ENCODE results near the gene AGO1. TPM values are rescaled to one million over a fixed set of nuclear protein-coding genes. Genes with fewer than 3 reads are reported as not detected.
A peak's percentile ranks its signal among the peaks of the same experiment; 100 is the strongest.

AGO1 gene
- total and polyA plus RNA-seq, 10 of the 15 experiments (the other 5 are each of a cell fraction or from before 2014, with no cell fraction given) = 1.8 to 24.0 (median 8.1) TPM

- no peak for TF ChIP-seq CEBPZ (IDR thresholded peaks at IDR 0.05; ENCODE audit: low read depth, low read length)
These were observed 49.2 kb downstream of the AGO1 start (continued) for GRCh38 chr1:35932158-35932636.

GRCh38 chr1:35932941-35933340 is 49.9 kb downstream of the AGO1 start:
- DNase-seq (ENCODE audit: low read depth, low spot score) (no peak), FAIRE-seq (no peak), ATAC-seq (no peak)
- TF ChIP-seq, protein P1, sequence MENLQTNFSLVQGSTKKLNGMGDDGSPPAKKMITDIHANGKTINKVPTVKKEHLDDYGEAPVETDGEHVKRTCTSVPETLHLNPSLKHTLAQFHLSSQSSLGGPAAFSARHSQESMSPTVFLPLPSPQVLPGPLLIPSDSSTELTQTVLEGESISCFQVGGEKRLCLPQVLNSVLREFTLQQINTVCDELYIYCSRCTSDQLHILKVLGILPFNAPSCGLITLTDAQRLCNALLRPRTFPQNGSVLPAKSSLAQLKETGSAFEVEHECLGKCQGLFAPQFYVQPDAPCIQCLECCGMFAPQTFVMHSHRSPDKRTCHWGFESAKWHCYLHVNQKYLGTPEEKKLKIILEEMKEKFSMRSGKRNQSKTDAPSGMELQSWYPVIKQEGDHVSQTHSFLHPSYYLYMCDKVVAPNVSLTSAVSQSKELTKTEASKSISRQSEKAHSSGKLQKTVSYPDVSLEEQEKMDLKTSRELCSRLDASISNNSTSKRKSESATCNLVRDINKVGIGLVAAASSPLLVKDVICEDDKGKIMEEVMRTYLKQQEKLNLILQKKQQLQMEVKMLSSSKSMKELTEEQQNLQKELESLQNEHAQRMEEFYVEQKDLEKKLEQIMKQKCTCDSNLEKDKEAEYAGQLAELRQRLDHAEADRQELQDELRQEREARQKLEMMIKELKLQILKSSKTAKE (IDR thresholded peaks at IDR 0.05; ENCODE audit: low read depth, poor library complexity, severe bottlenecking) = no peak
- TF ChIP-seq SPI1 (IDR thresholded peaks at IDR 0.05; ENCODE audit: borderline replicate concordance, insufficient read depth, low read depth, low read length) (peak; percentile 30; the same call in 1 of the 2 replicates), KLF5 (IDR thresholded peaks at IDR 0.05; ENCODE audit: partially characterized antibody) (no peak)
- POLR2A ChIA-PET = interaction anchor here (0.5 to 1.3 kb wide), 6 partner anchors 11 to 90 kb away, joined by 3 to 7 read pairs (median 3); partner anchors contain the start of gene AGO1
- intact Hi-C loops (cut with micrococcal nuclease; ENCODE audit: unreplicated experiment) = no loop called here
- no peak overlapping the region for H3K9ac ChIP-seq (ENCODE audit: control insufficient read depth, insufficient read depth, low read length)
- H3K27ac ChIP-seq (ENCODE audit: control insufficient read depth, insufficient read depth) = no peak overlapping the region
- H3K9me3 ChIP-seq (replicated peaks; ENCODE audit: control insufficient read depth, insufficient read depth, low read length) = no peaks in the 10 kb centered on the region
- H3K36me3 ChIP-seq (ENCODE audit: control insufficient read depth in 2 of 2, insufficient read depth in 2 of 2, low read length in 1 of 2) = no peaks in the 10 kb centered on the region
- SMC1A ChIA-PET (ENCODE audit: uncharacterized antibody, unreplicated experiment) = interaction anchor here (0.9 to 2.5 kb wide), 6 partner anchors 9 to 216 kb away, joined by 3 to 12 read pairs (median 4); partner anchors contain the start of genes CLSPN and TRAPPC3
- in situ Hi-C loops (cut with MboI) = no loop called here
- no peaks in the 10 kb centered on the region for H4K20me1 ChIP-seq (ENCODE audit: control insufficient read depth, insufficient read depth)
- no peaks in the 10 kb centered on the region for H3K27me3 ChIP-seq (replicated peaks in 1 of 2; ENCODE audit: control insufficient read depth in 2 of 2, insufficient read depth in 2 of 2, low read length in 1 of 2)
- H3K4me1 ChIP-seq (ENCODE audit: control insufficient read depth, insufficient read depth, low read length) = peaks cover 8% of the 10 kb centered on the region
- RAD21 ChIA-PET (ENCODE audit: unreplicated experiment) = interaction anchor here (0.7 to 1.1 kb wide), 3 partner anchors 9 to 87 kb away, joined by 3 to 6 read pairs (median 3); no protein-coding TSS in a partner anchor
- no TSS peak for BruUV-seq (replicated peaks)
- H3K4me3 ChIP-seq = peak overlapping the region; percentile 97; the same call in 1 of the 2 replicates
- peaks cover 53% of the 10 kb centered on the region for H3K79me2 ChIP-seq (ENCODE audit: control insufficient read depth, insufficient read depth, low read length)
- peak overlapping the region; percentile 97; the same call in 1 of the 2 replicates for H3K4me2 ChIP-seq (ENCODE audit: control insufficient read depth, insufficient read depth)
- no peak overlapping the region for H2AFZ ChIP-seq (ENCODE audit: control insufficient read depth, low read depth, low read length)
- CTCF ChIA-PET = interaction anchor here (0.7 to 1.3 kb wide), 5 partner anchors 10 to 93 kb away, joined by 3 to 4 read pairs (median 3); no protein-coding TSS in a partner anchor
